NCI-H446 treated with DMSO at 0.1 percent for 48 hours (cell line): Measurements from ENCODE around the gene PHF13.
"Not testable (repeated sequence)": the region's sequence is repeated elsewhere in the genome, so short reads cannot be mapped to it uniquely, and the experiment has no call there.

ENCODE experiments used
- DNase-seq: peaks from one replicate; lab custom pipeline; 2025; lab: John Stamatoyannopoulos, UW

The PHF13 gene

GRCh38 chr1:6587261-6588005 lies 26.1 kb upstream of the PHF13 start:
- peak; percentile 30 for DNase-seq

DNA sequence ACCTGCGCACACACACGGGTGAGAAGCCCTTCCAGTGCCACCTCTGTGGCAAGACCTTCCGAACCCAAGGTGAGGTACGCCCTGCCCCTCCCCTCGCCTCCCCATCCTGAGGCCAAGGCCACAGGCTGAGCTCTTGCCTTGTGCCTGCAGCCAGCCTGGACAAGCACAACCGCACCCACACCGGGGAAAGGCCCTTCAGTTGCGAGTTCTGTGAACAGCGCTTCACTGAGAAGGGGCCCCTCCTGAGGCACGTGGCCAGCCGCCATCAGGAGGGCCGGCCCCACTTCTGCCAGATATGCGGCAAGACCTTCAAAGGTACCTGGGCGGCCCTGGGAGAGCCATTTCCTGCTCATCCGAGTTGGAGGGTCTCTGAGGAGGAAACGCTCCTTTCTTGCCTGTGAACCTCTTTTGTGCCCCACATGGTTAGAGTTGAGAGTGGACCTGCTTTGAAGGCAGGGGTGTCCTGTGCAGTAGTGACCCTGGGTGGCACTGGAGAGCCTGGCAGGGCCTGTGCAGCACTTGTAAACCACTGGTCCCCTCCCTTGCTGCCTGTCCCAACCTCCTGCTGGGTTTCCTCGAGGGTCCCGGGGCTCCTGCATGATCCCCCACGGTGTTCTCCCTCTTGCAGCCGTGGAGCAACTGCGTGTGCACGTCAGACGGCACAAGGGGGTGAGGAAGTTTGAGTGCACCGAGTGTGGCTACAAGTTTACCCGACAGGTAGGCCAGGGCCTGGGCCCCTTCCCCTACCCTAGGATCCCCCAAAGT lies 25.2 kb upstream of the PHF13 start:
- DNase-seq, result no peak

DNA sequence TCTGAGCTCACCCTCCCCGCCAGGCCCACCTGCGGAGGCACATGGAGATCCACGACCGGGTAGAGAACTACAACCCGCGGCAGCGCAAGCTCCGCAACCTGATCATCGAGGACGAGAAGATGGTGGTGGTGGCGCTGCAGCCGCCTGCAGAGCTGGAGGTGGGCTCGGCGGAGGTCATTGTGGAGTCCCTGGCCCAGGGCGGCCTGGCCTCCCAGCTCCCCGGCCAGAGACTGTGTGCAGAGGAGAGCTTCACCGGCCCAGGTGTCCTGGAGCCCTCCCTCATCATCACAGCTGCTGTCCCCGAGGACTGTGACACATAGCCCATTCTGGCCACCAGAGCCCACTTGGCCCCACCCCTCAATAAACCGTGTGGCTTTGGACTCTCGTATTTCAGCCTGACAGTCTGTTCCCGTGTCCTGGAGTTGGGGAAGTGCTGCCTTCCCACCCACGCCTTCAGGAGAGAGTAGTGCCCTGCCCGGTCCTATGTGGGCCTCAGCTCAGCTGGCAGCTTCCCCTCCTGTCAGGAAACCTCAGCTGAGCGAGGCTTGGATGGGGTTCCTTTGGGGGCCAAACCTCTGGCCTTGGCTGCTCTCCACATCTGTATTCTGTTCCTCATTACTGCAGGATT lies 24.5 kb upstream of the PHF13 start:
- DNase-seq, result no peak

DNA sequence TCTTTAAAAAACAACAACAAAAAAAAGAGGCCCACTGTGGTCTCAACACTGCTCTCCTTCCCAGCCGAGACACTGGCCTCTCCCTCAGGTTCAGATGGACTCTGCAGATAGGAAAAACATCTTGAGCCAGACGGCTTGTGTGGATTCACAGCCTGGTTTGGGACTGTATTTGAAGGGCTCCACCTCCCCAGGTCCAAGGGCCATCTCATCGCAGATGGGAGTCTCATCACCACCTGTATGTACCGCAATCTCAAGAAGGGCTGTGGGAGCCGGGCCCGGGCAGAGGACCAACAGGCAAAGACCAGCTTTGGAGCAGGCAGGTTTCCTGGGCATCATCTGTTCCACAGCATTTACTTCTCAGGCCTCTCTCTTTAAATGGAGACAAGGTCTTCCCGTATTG lies 23.5 kb upstream of the PHF13 start:
- no peak for DNase-seq

DNA sequence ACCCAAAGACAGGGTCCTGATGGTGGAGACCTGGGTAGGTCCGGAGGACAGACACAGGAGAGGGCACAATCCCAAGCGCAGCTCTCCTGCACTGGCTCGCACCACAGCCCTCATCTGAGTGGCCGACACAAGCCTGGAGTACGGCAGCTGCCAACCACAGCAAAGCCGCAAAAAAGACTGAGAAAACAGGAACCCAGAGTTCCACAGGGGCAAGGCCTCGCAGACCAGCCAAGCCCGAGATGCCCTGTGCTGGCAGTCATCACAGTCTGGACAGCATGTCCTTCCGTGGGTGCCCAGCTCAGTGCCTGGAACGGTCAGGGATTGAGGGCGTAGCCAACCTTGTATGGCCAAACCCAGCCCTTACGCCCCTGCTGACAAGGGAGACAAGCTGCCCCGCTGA lies 22.3 kb upstream of the PHF13 start:
- DNase-seq, result no peak

DNA sequence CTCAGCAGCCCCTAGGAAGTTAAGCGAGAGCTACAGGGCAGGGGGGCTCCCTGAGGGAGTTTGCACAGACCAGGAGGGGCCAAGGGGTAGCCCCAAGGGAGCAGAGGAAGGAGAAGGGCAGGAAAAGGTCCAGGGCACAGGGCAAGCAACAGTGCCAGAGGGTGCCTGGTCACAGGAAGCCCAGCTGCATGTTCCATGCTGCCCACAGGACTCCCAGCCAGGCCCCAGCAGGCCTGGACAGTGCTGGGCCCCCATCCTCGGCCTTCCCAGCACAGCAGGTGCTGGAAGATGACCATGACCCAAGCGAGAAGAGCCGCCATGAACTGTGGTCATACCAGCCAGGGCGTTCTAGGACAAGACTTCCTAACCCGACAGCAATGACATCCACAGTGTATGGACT lies 21.9 kb upstream of the PHF13 start:
- no peak for DNase-seq

DNA sequence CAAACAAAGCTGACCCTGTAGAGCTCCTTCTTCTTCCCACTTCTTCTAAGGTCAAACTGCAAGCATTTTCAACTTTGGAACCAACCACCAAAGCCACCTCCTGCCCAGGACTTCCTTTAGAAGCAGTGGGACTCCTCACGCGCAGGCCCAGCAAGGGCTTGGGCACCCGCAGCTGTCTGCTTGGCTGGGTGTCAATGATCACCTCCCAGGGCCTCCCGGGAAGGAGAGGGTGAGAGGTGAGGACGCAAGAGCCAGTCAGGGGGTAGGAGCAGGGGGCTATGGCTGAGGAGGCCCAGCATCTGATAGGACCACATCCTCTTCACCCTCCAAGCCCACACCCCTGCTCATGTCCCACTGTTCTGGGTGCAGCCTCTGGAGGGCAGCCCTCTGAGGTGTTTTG lies 21.1 kb upstream of the PHF13 start:
- no peak for DNase-seq

GRCh38 chr1:6592865-6593593 lies 20.5 kb upstream of the PHF13 start:
- DNase-seq, result no peak

- DNase-seq, result no peak
Observed at GRCh38 chr1:6593810-6594209, 19.7 kb upstream of the PHF13 start.

GRCh38 chr1:6594977-6595740 lies 18.4 kb upstream of the PHF13 start:
- DNase-seq, result no peak

GRCh38 chr1:6596351-6596750 lies 17.2 kb upstream of the PHF13 start:
- DNase-seq, result no peak

GRCh38 chr1:6596886-6597776 lies 16.4 kb upstream of the PHF13 start:
- DNase-seq, result no peak

- no peak for DNase-seq
Observed at GRCh38 chr1:6597777-6598131, 15.8 kb upstream of the PHF13 start.

GRCh38 chr1:6599141-6599975 lies 14.2 kb upstream of the PHF13 start:
- no peak for DNase-seq

DNA sequence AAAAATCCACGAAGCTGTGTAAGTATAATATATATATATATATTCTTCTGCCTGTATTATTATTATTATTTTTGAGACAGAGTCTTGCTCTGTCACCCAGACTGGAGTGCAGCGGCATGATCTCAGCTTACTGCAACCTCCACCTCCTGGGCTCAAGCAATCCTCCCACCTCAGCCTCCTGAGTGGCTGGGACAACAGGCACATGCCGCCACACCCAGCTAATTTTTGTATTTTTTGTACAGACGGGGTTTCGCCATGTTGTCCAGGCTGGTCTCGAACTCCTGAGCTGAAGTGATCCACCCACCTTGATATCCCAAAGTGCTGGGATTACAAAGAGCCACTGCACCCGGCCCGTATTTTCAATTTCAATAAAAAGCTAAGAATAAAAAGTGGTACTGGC lies 13.5 kb upstream of the PHF13 start:
- DNase-seq, result not testable (repeated sequence)

GRCh38 chr1:6600410-6601048 lies 13.0 kb upstream of the PHF13 start:
- no peak for DNase-seq

DNA sequence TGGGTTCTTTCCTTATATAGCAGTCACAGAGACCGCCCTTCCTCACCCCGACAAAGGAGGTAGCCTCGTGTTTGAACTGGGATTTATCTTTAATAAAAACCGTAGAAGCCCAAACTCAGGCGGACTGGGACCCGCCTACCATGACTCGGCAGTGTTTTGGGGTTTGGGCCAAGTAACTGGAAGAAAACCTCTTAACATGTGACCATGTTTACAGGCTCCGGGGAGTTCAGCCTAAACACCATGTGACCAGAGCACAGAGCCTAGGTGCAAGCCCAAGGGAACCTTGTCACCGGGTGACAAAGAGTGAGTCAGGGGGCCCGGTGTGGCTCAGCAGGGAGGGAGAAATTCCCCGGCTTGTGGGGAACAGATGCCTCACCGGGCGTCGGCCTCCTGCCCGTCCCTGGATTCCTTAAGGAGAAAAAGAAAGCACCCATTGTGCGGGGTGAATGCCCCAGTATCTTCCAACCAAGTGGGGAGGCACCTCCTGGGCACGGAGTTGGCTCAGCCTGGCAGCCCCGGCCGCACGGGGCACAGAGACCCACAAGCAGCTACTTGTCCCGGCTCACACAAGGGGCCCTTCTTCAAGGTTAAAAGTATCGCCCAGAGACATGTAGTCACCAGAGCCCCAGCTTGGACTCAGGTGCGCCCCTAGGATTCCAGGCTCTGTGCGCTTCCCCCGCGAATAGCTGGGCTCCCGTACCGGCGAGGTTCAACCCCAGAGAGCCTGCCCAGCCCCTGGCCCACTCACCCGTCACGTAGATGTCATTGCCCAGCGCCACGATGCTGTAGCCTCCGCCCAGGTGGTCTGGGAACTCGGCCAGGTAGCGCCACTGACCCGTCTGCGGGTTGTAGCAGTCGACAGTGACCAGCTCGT lies 12.2 kb upstream of the PHF13 start:
- DNase-seq, result peak; percentile 33

- DNase-seq, result no peak
Observed at GRCh38 chr1:6601923-6602668, 11.4 kb upstream of the PHF13 start.
